ENCODE measurements around the gene ASPRV1.

ASPRV1 gene

GRCh38 chr2:69948032-69948962 lies 13.1 kb downstream of the ASPRV1 start:
- intact Hi-C loops (cut with DNase I), result no loop called here
- peak in 3 of 42 donors; percentile 32 to 40 (median 34) for DNase-seq

- peak in 2 of 42 donors; percentile 14 to 25 for DNase-seq
- intact Hi-C loops (cut with DNase I), result no loop called here
Observed at GRCh38 chr2:69947325-69947931, 14.0 kb downstream of the ASPRV1 start.

- DNase-seq, result no peak
- intact Hi-C loops (cut with DNase I), result no loop called here
Observed at GRCh38 chr2:69946351-69947324, 14.8 kb downstream of the ASPRV1 start.

- DNase-seq, result peak in 1 of 42 donors; percentile 29
- intact Hi-C loops (cut with DNase I), result no loop called here
Observed at GRCh38 chr2:69945941-69946340, 15.5 kb downstream of the ASPRV1 start.

GRCh38 chr2:69945441-69945840 lies 16.0 kb downstream of the ASPRV1 start:
- DNase-seq, result peak in 1 of 42 donors; percentile 31
- intact Hi-C loops (cut with DNase I), result no loop called here

- DNase-seq, result peak in 1 of 42 donors; percentile 27
- intact Hi-C loops (cut with DNase I), result no loop called here
Observed at GRCh38 chr2:69944756-69945155, 16.7 kb downstream of the ASPRV1 start.

GRCh38 chr2:69943843-69944525 lies 17.4 kb downstream of the ASPRV1 start:
- DNase-seq, result peak in 1 of 42 donors; percentile 34
- intact Hi-C loops (cut with DNase I), result no loop called here

- DNase-seq, result peak in 1 of 42 donors; percentile 35
- intact Hi-C loops (cut with DNase I), result no loop called here
Observed at GRCh38 chr2:69943000-69943842, 18.2 kb downstream of the ASPRV1 start.

GRCh38 chr2:69940691-69941090 lies 20.7 kb downstream of the ASPRV1 start:
- intact Hi-C loops (cut with DNase I), result no loop called here
- peak in 1 of 42 donors; percentile 15 for DNase-seq

GRCh38 chr2:69939722-69940121 lies 21.7 kb downstream of the ASPRV1 start:
- DNase-seq, result peak in 1 of 42 donors; percentile 21
- intact Hi-C loops (cut with DNase I), result no loop called here

GRCh38 chr2:69937968-69938367 lies 23.5 kb downstream of the ASPRV1 start:
- DNase-seq, result no peak
- intact Hi-C loops (cut with DNase I), result no loop called here

- intact Hi-C loops (cut with DNase I), result no loop called here
- no peak for DNase-seq
Observed at GRCh38 chr2:69936906-69937305, 24.5 kb downstream of the ASPRV1 start.

- no peak for DNase-seq
- intact Hi-C loops (cut with DNase I), result no loop called here
Observed at GRCh38 chr2:69935011-69935410, 26.4 kb downstream of the ASPRV1 start.

GRCh38 chr2:69934614-69934908 lies 26.9 kb downstream of the ASPRV1 start:
- intact Hi-C loops (cut with DNase I), result no loop called here
- DNase-seq, result no peak

GRCh38 chr2:69933839-69934613 lies 27.4 kb downstream of the ASPRV1 start:
- intact Hi-C loops (cut with DNase I), result no loop called here
- DNase-seq, result peak in 32 of 42 donors; percentile 16 to 82 (median 46)

GRCh38 chr2:69933254-69933828 lies 28.1 kb downstream of the ASPRV1 start:
- DNase-seq, result no peak
- intact Hi-C loops (cut with DNase I), result no loop called here

GRCh38 chr2:69932596-69932922 lies 28.9 kb downstream of the ASPRV1 start:
- intact Hi-C loops (cut with DNase I), result no loop called here
- no peak for DNase-seq
